Astrocyte of the cerebellum (primary cell): ENCODE data around the gene WAS.
"Not testable (repeated sequence)": the region's sequence is repeated elsewhere in the genome, so short reads cannot be mapped to it uniquely, and the experiment has no call there.

ENCODE experiments used
- DNase-seq: peaks from one replicate; pipeline ENCODE4 v3.0.0-alpha.2; 2011; ENCODE audit warnings: low read depth
- H3K4me3 ChIP-seq: 2 replicates; pipeline ENCODE4 v1.5.1; 2011; ENCODE audit warnings: mild to moderate bottlenecking, low read depth, low read length, moderate library complexity
- CTCF ChIP-seq: IDR thresholded peaks from 2 replicates; pipeline ENCODE4 v1.5.1; 2012; ENCODE audit warnings: low read length, low read depth, moderate library complexity, mild to moderate bottlenecking; ENCODE audit errors: missing control alignments
- in situ Hi-C: cut with HindIII; loops from 2 replicates; pipeline ENCODE4 v1.10.0; 2017; ENCODE audit warnings: low sequenced_read_pairs

The WAS gene

GRCh38 chrX:48683411-48683982 is at the start of gene WAS:
Gene WAS (plus strand): TSS chrX:48683799. CDS start chrX:48683854, 55 bp downstream.
- no peak for TF ChIP-seq CTCF
- DNase-seq: no peak
- in situ Hi-C loops: no loop called here
- H3K4me3 ChIP-seq: no peak within 1 kb of the TSS

GRCh38 chrX:48636301-48636700 is 47.3 kb upstream of the WAS start:
- in situ Hi-C loops: no loop called here
- no peak for TF ChIP-seq CTCF
- DNase-seq: no peak
- no peak overlapping the region for H3K4me3 ChIP-seq

- no peak for DNase-seq
- in situ Hi-C loops: no loop called here
- TF ChIP-seq CTCF: no peak
- H3K4me3 ChIP-seq: no peak overlapping the region
Observed at GRCh38 chrX:48636776-48637175, 46.8 kb upstream of the WAS start.

GRCh38 chrX:48645669-48646068 is 37.9 kb upstream of the WAS start:
- no peak for TF ChIP-seq CTCF
- H3K4me3 ChIP-seq: no peak overlapping the region
- in situ Hi-C loops: no loop called here
- DNase-seq: no peak

GRCh38 chrX:48648336-48648751 is 35.3 kb upstream of the WAS start:
- TF ChIP-seq CTCF: peak; percentile 23
- H3K4me3 ChIP-seq: no peak overlapping the region
- in situ Hi-C loops: no loop called here
- DNase-seq: peak; percentile 33

- no peak for DNase-seq
- H3K4me3 ChIP-seq: no peak overlapping the region
- no peak for TF ChIP-seq CTCF
- in situ Hi-C loops: no loop called here
Observed at GRCh38 chrX:48649102-48649501, 34.5 kb upstream of the WAS start.

- in situ Hi-C loops: not testable (repeated sequence)
Observed at GRCh38 chrX:48652055-48652579, 31.5 kb upstream of the WAS start.

GRCh38 chrX:48654746-48655145 is 28.9 kb upstream of the WAS start:
- in situ Hi-C loops, DNase-seq, H3K4me3 ChIP-seq: not testable (repeated sequence)

More at GRCh38 chrX:48652055-48652579, 31.5 kb upstream of the WAS start:
- not testable (repeated sequence) for H3K4me3 ChIP-seq, DNase-seq

- H3K4me3 ChIP-seq, in situ Hi-C loops, DNase-seq: not testable (repeated sequence)
Observed at GRCh38 chrX:48659686-48660085, 23.9 kb upstream of the WAS start.
